ENCODE measurements around the gene RAPGEF2. TPM values are rescaled to one million over a fixed set of nuclear protein-coding genes. Genes with fewer than 3 reads are reported as not detected.

RAPGEF2 gene
- total RNA-seq, 1 experiment from 2014 or later = 21.2 TPM

GRCh38 chr4:159193046-159193620 lies 90.3 kb downstream of the RAPGEF2 start:
- Histone ChIP-seq H4K20me1 (ENCODE audit: low read length) (no peaks in the 10 kb centered on the region), H2AFZ (ENCODE audit: low read length) (no peak overlapping the region), H3K9me3 (ENCODE audit: low read length) (no peaks in the 10 kb centered on the region), H3K27ac (ENCODE audit: low read length) (no peak overlapping the region), H3K79me2 (ENCODE audit: low read length) (no peaks in the 10 kb centered on the region), H3K4me2 (ENCODE audit: low read length) (no peak overlapping the region), H3K9me2 (replicated peaks; ENCODE audit: low read length) (no peaks in the 10 kb centered on the region), H3K4me3 (ENCODE audit: low read length) (no peak overlapping the region), H3K9ac (ENCODE audit: low read length) (no peak overlapping the region), H3F3A (ENCODE audit: low read length, unreplicated experiment) (no peaks in the 10 kb centered on the region), H3K4me1 (ENCODE audit: insufficient read depth, low read length) (peaks cover 4% of the 10 kb centered on the region; the same call in 1 of the 2 replicates), H3K27me3 (ENCODE audit: low read length) (no peaks in the 10 kb centered on the region), H3K36me3 (ENCODE audit: low read depth, low read length) (no peaks in the 10 kb centered on the region)
- intact Hi-C loops (cut with micrococcal nuclease) = no loop called here
- ATAC-seq (no peak), DNase-seq (no peak)
- POLR2A ChIA-PET (ENCODE audit: unreplicated experiment) = no interaction called here
- CTCF ChIA-PET = no interaction called here
- no TSS peak for BruUV-seq (replicated peaks)
- TF ChIP-seq, protein P1, sequence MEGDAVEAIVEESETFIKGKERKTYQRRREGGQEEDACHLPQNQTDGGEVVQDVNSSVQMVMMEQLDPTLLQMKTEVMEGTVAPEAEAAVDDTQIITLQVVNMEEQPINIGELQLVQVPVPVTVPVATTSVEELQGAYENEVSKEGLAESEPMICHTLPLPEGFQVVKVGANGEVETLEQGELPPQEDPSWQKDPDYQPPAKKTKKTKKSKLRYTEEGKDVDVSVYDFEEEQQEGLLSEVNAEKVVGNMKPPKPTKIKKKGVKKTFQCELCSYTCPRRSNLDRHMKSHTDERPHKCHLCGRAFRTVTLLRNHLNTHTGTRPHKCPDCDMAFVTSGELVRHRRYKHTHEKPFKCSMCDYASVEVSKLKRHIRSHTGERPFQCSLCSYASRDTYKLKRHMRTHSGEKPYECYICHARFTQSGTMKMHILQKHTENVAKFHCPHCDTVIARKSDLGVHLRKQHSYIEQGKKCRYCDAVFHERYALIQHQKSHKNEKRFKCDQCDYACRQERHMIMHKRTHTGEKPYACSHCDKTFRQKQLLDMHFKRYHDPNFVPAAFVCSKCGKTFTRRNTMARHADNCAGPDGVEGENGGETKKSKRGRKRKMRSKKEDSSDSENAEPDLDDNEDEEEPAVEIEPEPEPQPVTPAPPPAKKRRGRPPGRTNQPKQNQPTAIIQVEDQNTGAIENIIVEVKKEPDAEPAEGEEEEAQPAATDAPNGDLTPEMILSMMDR (conservative IDR thresholded peaks at IDR 0.05; ENCODE audit: low read depth, low read length) = no peak
- TF ChIP-seq EZH2phosphoT487 (IDR thresholded peaks at IDR 0.05; ENCODE audit: borderline replicate concordance, low read length) (no peak), EZH2 (IDR thresholded peaks at IDR 0.05; ENCODE audit: low read length, unreplicated experiment) (no peak)

DNA sequence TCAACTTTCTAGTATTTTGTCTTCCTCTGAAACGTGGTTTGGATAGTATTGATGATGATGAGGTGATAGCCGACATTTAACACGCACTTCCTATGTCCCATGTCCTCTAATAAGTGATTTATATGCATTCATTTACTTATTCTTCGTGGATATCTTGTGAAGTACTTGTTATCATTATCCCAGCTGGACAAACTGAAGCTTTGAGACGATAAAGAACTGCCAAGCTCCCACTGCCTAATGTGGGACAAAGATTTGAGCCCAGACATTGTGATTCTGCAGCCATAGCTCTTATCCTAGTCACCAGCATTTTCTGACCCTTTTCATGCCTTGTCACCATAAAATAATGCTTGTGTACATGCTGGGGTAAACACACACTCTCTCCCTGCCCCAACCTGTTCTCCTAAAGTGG lies 92.5 kb downstream of the RAPGEF2 start:
- Histone ChIP-seq H3K4me3 (ENCODE audit: low read length) (no peak overlapping the region), H3K36me3 (ENCODE audit: low read depth, low read length) (no peaks in the 10 kb centered on the region), H3K27ac (ENCODE audit: low read length) (no peak overlapping the region), H3K9ac (ENCODE audit: low read length) (no peak overlapping the region), H2AFZ (ENCODE audit: low read length) (no peak overlapping the region), H3K9me3 (ENCODE audit: low read length) (no peaks in the 10 kb centered on the region), H3K9me2 (replicated peaks; ENCODE audit: low read length) (no peaks in the 10 kb centered on the region), H3K27me3 (ENCODE audit: low read length) (no peaks in the 10 kb centered on the region), H4K20me1 (ENCODE audit: low read length) (no peaks in the 10 kb centered on the region), H3K4me1 (ENCODE audit: insufficient read depth, low read length) (peaks cover 4% of the 10 kb centered on the region; the same call in 1 of the 2 replicates), H3K4me2 (ENCODE audit: low read length) (no peak overlapping the region), H3F3A (ENCODE audit: low read length, unreplicated experiment) (no peaks in the 10 kb centered on the region), H3K79me2 (ENCODE audit: low read length) (no peaks in the 10 kb centered on the region)
- no TSS peak for BruUV-seq (replicated peaks)
- ATAC-seq (no peak), DNase-seq (no peak)
- TF ChIP-seq EZH2 (IDR thresholded peaks at IDR 0.05; ENCODE audit: low read length, unreplicated experiment) = no peak
- TF ChIP-seq, protein P1 (conservative IDR thresholded peaks at IDR 0.05; ENCODE audit: low read depth, low read length) = no peak
- no peak for TF ChIP-seq EZH2phosphoT487 (IDR thresholded peaks at IDR 0.05; ENCODE audit: borderline replicate concordance, low read length)
- ChIA-PET POLR2A (ENCODE audit: unreplicated experiment) (no interaction called here), CTCF (no interaction called here)
- intact Hi-C loops (cut with micrococcal nuclease) = no loop called here

GRCh38 chr4:159197260-159197884 lies 94.5 kb downstream of the RAPGEF2 start:
- H3K9me2 ChIP-seq (replicated peaks; ENCODE audit: low read length) = no peaks in the 10 kb centered on the region
- no peak overlapping the region for H3K4me2 ChIP-seq (ENCODE audit: low read length)
- BruUV-seq (replicated peaks) = no TSS peak
- H3K36me3 ChIP-seq (ENCODE audit: low read depth, low read length) = no peaks in the 10 kb centered on the region
- H3K9me3 ChIP-seq (ENCODE audit: low read length) = no peaks in the 10 kb centered on the region
- no peaks in the 10 kb centered on the region for H3K79me2 ChIP-seq (ENCODE audit: low read length)
- no peaks in the 10 kb centered on the region for H4K20me1 ChIP-seq (ENCODE audit: low read length)
- TF ChIP-seq, protein P1 (conservative IDR thresholded peaks at IDR 0.05; ENCODE audit: low read depth, low read length) = no peak
- TF ChIP-seq EZH2phosphoT487 (IDR thresholded peaks at IDR 0.05; ENCODE audit: borderline replicate concordance, low read length) = no peak
- no peak overlapping the region for H3K27ac ChIP-seq (ENCODE audit: low read length)
- ChIA-PET POLR2A (ENCODE audit: unreplicated experiment) (no interaction called here), CTCF (no interaction called here)
- no peaks in the 10 kb centered on the region for H3K4me1 ChIP-seq (ENCODE audit: insufficient read depth, low read length)
- H3F3A ChIP-seq (ENCODE audit: low read length, unreplicated experiment) = no peaks in the 10 kb centered on the region
- H3K9ac ChIP-seq (ENCODE audit: low read length) = no peak overlapping the region
- H3K27me3 ChIP-seq (ENCODE audit: low read length) = no peaks in the 10 kb centered on the region
- H3K4me3 ChIP-seq (ENCODE audit: low read length) = no peak overlapping the region
- intact Hi-C loops (cut with micrococcal nuclease) = no loop called here
- DNase-seq = no peak
- ATAC-seq = no peak
- H2AFZ ChIP-seq (ENCODE audit: low read length) = no peak overlapping the region
